Measurements from ENCODE around the gene KRTAP13-2. TPM values are rescaled to one million over a fixed set of nuclear protein-coding genes. Genes with fewer than 3 reads are reported as not detected.

Gene KRTAP13-2
- total RNA-seq, result not detected
- long read RNA-seq, result 0 reads

GRCh38 chr21:30372139-30372770, at the start of gene KRTAP13-2:
KRTAP13-2 (minus strand) TSS chr21:30372271; CDS start chr21:30372213, 58 bp downstream.
- no peak for DNase-seq (ENCODE audit: low spot score)

GRCh38 chr21:30415993-30416392, 43.9 kb upstream of the KRTAP13-2 start:
- DNase-seq (ENCODE audit: low spot score), result no peak

GRCh38 chr21:30408782-30409494, 36.9 kb upstream of the KRTAP13-2 start:
- DNase-seq (ENCODE audit: low spot score), result no peak

GRCh38 chr21:30395731-30396130, 23.7 kb upstream of the KRTAP13-2 start, which contains the start of gene KRTAP13-1:
KRTAP13-1 (plus strand) TSS chr21:30396031; CDS start chr21:30396087, 56 bp downstream.
- DNase-seq (ENCODE audit: low spot score), result no peak

- no peak for DNase-seq (ENCODE audit: low spot score)
These were observed 19.5 kb upstream of the KRTAP13-2 start for GRCh38 chr21:30391492-30392025.

- DNase-seq (ENCODE audit: low spot score), result no peak
These were observed 10.1 kb upstream of the KRTAP13-2 start for GRCh38 chr21:30382201-30382600.

- no peak for DNase-seq (ENCODE audit: low spot score)
These were observed 16.2 kb downstream of the KRTAP13-2 start for GRCh38 chr21:30355906-30356305.

- no peak for DNase-seq (ENCODE audit: low spot score)
These were observed 17.6 kb downstream of the KRTAP13-2 start for GRCh38 chr21:30354308-30355005.

- DNase-seq (ENCODE audit: low spot score), result no peak
These were observed 20.5 kb downstream of the KRTAP13-2 start for GRCh38 chr21:30351534-30351933.

GRCh38 chr21:30349572-30349971, 22.5 kb downstream of the KRTAP13-2 start:
- no peak for DNase-seq (ENCODE audit: low spot score)

- no peak for DNase-seq (ENCODE audit: low spot score)
These were observed 23.6 kb downstream of the KRTAP13-2 start, which contains the start of gene KRTAP23-1 for GRCh38 chr21:30348506-30348905. KRTAP23-1 (minus strand) TSS chr21:30348606; CDS start chr21:30348606, 0 bp downstream.

- DNase-seq (ENCODE audit: low spot score), result no peak
These were observed 27.1 kb downstream of the KRTAP13-2 start for GRCh38 chr21:30345014-30345413.

GRCh38 chr21:30340714-30341573, 31.1 kb downstream of the KRTAP13-2 start:
- DNase-seq (ENCODE audit: low spot score), result no peak

GRCh38 chr21:30338717-30339116, 33.4 kb downstream of the KRTAP13-2 start:
- no peak for DNase-seq (ENCODE audit: low spot score)

- no peak for DNase-seq (ENCODE audit: low spot score)
These were observed 34.3 kb downstream of the KRTAP13-2 start for GRCh38 chr21:30337772-30338171.

GRCh38 chr21:30337276-30337744, 34.8 kb downstream of the KRTAP13-2 start, which contains the start of gene KRTAP27-1:
KRTAP27-1 (minus strand) TSS chr21:30337694; CDS start chr21:30337668, 26 bp downstream.
- DNase-seq (ENCODE audit: low spot score), result no peak

GRCh38 chr21:30336596-30336995, 35.5 kb downstream of the KRTAP13-2 start:
- no peak for DNase-seq (ENCODE audit: low spot score)

- DNase-seq (ENCODE audit: low spot score), result no peak
These were observed 38.3 kb downstream of the KRTAP13-2 start for GRCh38 chr21:30333736-30334135.

GRCh38 chr21:30332681-30333080, 39.4 kb downstream of the KRTAP13-2 start:
- DNase-seq (ENCODE audit: low spot score), result no peak

GRCh38 chr21:30329203-30329875, 42.7 kb downstream of the KRTAP13-2 start:
- DNase-seq (ENCODE audit: low spot score), result no peak

All from mesenteric fat pad (tissue), 1 donor.